Measurements from ENCODE around the gene PML.
A peak's percentile ranks its signal among the peaks of the same experiment; 100 is the strongest.

The PML gene

DNA sequence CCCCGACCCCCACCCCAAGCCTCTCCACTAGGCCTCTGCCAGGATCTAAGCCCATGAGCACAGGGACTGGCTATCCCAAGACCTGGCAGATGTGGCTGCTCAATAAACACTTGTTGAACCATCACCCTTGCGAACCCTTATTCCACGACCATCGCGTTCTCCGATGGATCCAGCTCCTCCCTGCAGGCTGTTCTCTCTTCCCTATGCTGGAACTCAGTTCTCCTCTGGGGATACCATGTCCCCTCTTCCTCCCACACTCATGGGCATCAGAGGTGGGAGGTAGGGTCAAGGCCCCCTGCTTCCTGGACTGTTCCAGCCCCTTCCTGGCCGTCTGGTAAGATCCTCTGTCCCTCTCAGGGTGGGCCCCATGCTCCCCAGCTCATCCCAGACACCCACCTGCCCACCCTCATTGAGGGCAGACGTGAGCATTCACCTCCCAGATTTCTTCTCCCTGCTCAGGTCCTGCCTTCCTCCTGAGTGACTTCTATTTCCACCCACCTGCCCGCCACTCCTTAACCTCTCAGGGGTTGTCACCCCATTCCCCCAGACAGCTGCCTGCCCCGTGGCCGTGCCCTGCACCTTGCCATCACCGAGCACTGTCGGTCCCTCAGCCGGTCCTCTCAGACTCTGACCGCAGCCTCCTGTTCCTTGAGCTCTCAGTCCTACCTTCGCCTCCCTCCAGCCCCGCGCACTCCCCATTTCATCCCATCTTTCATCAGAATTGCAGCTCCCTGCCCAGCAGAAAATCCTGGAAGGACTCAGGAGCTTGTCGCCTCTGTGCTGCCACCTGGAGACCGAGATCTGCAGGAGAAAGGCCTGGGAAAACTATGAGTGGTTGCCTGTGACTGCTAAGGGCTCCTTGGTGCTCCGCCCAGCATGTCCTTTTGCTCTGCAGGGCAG, 42.0 kb downstream of the PML start:
- Mint-ChIP-seq H3K36me3 (ENCODE audit: insufficient read depth) (peaks cover 20% of the 10 kb centered on the region), H3K4me3 (no peak overlapping the region), H3K27me3 (no peaks in the 10 kb centered on the region), H3K27ac (ENCODE audit: low read depth) (peak overlapping the region; percentile 84), H3K4me1 (peaks cover 6% of the 10 kb centered on the region), H3K9me3 (no peaks in the 10 kb centered on the region)
- ATAC-seq (replicated peaks; ENCODE audit: extremely low read depth, poor library complexity, severe bottlenecking) (no peak), DNase-seq (ENCODE audit: low spot score in 2 of 2) (no peak)

GRCh38 chr15:74037171-74038117, 42.9 kb downstream of the PML start:
- Mint-ChIP-seq H3K9me3 (no peaks in the 10 kb centered on the region), H3K4me3 (no peak overlapping the region), H3K27ac (ENCODE audit: low read depth) (peak overlapping the region; percentile 84), H3K36me3 (ENCODE audit: insufficient read depth) (peaks cover 19% of the 10 kb centered on the region), H3K4me1 (peaks cover 6% of the 10 kb centered on the region), H3K27me3 (no peaks in the 10 kb centered on the region)
- DNase-seq (ENCODE audit: low spot score in 2 of 2): no peak
- ATAC-seq (replicated peaks; ENCODE audit: extremely low read depth, poor library complexity, severe bottlenecking): no peak

- H3K27ac Mint-ChIP-seq (ENCODE audit: low read depth): peak overlapping the region; percentile 68
- no peaks in the 10 kb centered on the region for H3K9me3 Mint-ChIP-seq
- peaks cover 15% of the 10 kb centered on the region for H3K36me3 Mint-ChIP-seq (ENCODE audit: insufficient read depth)
- ATAC-seq (replicated peaks; ENCODE audit: extremely low read depth, poor library complexity, severe bottlenecking) (no peak), DNase-seq (ENCODE audit: low spot score in 2 of 2) (no peak)
- H3K4me3 Mint-ChIP-seq: no peak overlapping the region
- H3K4me1 Mint-ChIP-seq: peaks cover 6% of the 10 kb centered on the region
- H3K27me3 Mint-ChIP-seq: no peaks in the 10 kb centered on the region
Observed at GRCh38 chr15:74038707-74039655, 44.5 kb downstream of the PML start.

DNA sequence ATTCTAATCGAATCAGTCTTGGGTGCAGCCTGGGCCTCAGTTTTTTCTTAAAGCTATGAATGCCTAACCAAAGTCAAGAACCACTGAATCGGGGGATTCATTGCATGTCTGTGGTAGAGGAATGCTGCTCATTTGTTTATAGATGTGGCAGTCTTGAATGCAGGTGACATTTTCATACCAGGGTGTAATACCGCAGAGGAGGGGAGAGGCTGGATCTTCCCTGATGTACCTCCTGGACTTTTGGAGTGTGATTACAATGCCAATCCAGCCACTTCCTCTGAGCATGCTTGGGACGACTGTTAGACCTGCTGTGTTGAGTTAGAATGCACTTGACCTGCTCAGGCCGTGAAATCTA, 45.1 kb downstream of the PML start:
- no peaks in the 10 kb centered on the region for H3K9me3 Mint-ChIP-seq
- no peak overlapping the region for H3K27ac Mint-ChIP-seq (ENCODE audit: low read depth)
- H3K27me3 Mint-ChIP-seq: no peaks in the 10 kb centered on the region
- no peak overlapping the region for H3K4me3 Mint-ChIP-seq
- H3K36me3 Mint-ChIP-seq (ENCODE audit: insufficient read depth): peaks cover 9% of the 10 kb centered on the region
- peaks cover 6% of the 10 kb centered on the region for H3K4me1 Mint-ChIP-seq
- no peak for DNase-seq (ENCODE audit: low spot score in 2 of 2)
- ATAC-seq (replicated peaks; ENCODE audit: extremely low read depth, poor library complexity, severe bottlenecking): no peak

DNA sequence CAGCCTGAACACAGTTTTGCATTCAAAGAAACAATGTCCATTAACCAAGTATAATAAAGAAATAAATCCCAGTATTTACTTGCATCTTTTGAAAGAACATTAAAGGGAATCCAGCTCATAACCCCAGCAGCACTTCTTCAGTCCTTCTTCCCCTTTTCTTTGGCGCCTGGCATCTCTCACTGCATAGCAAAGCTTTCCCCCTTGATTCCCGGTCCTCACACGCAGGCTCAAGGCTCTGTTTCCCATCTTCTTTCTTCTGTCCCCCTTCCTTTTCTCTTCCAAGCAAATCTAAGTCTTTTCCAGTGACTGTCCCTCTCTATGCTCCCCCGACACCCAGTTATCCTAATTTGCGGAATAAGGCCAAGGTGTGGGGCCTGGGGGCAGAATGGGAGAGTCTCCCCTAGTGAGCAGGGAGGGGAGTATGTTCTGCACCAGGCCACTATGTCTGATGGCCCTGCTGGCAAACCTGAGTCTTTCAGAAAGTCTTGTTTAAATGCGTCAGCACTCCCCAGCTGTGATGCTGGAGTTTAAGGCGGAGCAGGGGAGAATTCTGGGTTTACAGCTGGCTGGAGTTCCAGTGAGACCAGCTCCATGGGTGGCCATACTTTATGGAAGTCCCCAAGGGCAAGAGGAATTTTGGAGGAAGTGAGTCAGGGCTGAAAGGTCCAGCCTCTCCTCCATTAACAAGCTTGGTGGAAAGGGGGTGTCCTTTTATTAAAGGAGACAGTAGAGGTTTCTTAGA, 45.8 kb downstream of the PML start:
- ATAC-seq (replicated peaks; ENCODE audit: extremely low read depth, poor library complexity, severe bottlenecking): no peak
- DNase-seq (ENCODE audit: low spot score in 2 of 2): no peak
- peaks cover 9% of the 10 kb centered on the region for H3K36me3 Mint-ChIP-seq (ENCODE audit: insufficient read depth)
- no peaks in the 10 kb centered on the region for H3K9me3 Mint-ChIP-seq
- H3K4me3 Mint-ChIP-seq: no peak overlapping the region
- H3K4me1 Mint-ChIP-seq: peaks cover 6% of the 10 kb centered on the region
- H3K27ac Mint-ChIP-seq (ENCODE audit: low read depth): peak overlapping the region; percentile 18
- H3K27me3 Mint-ChIP-seq: no peaks in the 10 kb centered on the region

GRCh38 chr15:74041311-74041756, 46.8 kb downstream of the PML start:
- ATAC-seq (replicated peaks; ENCODE audit: extremely low read depth, poor library complexity, severe bottlenecking) (no peak), DNase-seq (ENCODE audit: low spot score in 2 of 2) (no peak)
- Mint-ChIP-seq H3K27ac (ENCODE audit: low read depth) (no peak overlapping the region), H3K27me3 (no peaks in the 10 kb centered on the region), H3K4me1 (peaks cover 6% of the 10 kb centered on the region), H3K4me3 (no peak overlapping the region), H3K36me3 (ENCODE audit: insufficient read depth) (peaks cover 4% of the 10 kb centered on the region), H3K9me3 (no peaks in the 10 kb centered on the region)

DNA sequence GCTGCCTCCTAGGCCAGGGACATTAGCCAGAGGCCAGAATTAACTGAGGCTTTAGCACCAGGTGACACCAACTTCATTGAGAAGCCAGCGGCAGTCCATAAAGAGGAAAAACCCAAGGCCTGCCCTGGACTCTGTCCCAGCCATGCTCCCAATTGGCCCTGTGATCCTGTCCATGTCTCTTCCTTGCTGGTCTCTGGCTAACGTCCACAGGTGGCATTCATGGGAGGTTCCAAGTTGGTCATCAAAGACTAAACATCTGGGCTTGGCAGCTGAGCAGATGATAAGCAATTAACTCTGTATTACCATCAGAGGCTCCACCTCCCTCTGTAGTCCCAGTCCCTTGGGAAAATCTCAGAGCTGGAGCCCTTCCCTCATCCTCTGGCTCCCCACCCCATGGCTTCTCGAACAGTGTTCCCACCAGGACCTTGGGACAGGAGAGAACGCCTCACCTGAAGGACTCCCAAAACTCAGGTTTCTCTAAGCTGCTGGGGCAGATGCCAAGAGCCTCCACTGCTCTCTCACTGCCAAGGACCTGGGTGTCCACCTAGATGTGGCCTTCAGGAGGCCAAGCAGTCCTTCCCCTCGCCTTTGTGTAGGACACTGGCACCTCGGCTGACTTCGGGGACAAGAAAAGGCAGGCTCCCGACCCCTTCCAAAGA, 47.4 kb downstream of the PML start:
- H3K27me3 Mint-ChIP-seq: no peaks in the 10 kb centered on the region
- ATAC-seq (replicated peaks; ENCODE audit: extremely low read depth, poor library complexity, severe bottlenecking): no peak
- H3K36me3 Mint-ChIP-seq (ENCODE audit: insufficient read depth): peaks cover 4% of the 10 kb centered on the region
- H3K4me3 Mint-ChIP-seq: no peak overlapping the region
- H3K27ac Mint-ChIP-seq (ENCODE audit: low read depth): peak overlapping the region; percentile 7
- peaks cover 6% of the 10 kb centered on the region for H3K4me1 Mint-ChIP-seq
- no peak for DNase-seq (ENCODE audit: low spot score in 2 of 2)
- no peaks in the 10 kb centered on the region for H3K9me3 Mint-ChIP-seq

DNA sequence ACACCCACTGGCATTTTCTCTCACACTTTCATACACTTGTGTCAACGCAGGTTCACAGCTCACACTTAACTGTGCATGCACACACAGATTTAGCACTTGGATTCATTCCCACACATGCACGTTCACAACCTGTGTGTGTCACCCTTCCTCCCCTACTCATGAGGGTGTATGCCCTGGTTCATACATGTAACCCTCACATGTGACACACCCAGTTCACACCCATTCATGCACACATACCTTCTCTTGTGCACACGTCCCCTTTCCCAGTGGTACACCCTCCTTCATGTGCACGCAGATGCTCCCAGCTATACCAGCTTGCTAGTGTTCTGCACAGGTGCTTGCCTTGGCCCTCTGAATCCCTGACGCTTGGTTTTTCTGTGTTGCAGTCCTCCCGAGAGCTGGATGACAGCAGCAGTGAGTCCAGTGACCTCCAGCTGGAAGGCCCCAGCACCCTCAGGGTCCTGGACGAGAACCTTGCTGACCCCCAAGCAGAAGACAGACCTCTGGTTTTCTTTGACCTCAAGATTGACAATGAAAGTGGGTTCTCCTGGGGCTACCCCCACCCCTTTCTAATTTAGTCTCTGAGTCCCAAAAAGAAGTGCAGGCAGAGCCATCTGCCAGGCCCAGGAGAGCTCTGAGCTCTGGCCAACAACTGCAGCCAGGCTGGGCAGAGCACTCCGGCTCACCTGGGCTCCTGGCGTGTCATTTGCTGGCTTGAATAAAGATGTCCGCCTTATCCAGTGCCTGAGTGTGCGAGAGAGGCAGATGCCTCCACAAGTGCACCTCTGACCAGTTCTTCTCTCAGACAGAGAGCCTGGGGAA, 48.3 kb downstream of the PML start:
- H3K4me3 Mint-ChIP-seq: no peak overlapping the region
- ATAC-seq (replicated peaks; ENCODE audit: extremely low read depth, poor library complexity, severe bottlenecking) (no peak), DNase-seq (ENCODE audit: low spot score in 2 of 2) (no peak)
- peak overlapping the region; percentile 7 for H3K27ac Mint-ChIP-seq (ENCODE audit: low read depth)
- no peaks in the 10 kb centered on the region for H3K9me3 Mint-ChIP-seq
- H3K36me3 Mint-ChIP-seq (ENCODE audit: insufficient read depth): peaks cover 1% of the 10 kb centered on the region
- peaks cover 4% of the 10 kb centered on the region for H3K4me1 Mint-ChIP-seq
- no peaks in the 10 kb centered on the region for H3K27me3 Mint-ChIP-seq

DNA sequence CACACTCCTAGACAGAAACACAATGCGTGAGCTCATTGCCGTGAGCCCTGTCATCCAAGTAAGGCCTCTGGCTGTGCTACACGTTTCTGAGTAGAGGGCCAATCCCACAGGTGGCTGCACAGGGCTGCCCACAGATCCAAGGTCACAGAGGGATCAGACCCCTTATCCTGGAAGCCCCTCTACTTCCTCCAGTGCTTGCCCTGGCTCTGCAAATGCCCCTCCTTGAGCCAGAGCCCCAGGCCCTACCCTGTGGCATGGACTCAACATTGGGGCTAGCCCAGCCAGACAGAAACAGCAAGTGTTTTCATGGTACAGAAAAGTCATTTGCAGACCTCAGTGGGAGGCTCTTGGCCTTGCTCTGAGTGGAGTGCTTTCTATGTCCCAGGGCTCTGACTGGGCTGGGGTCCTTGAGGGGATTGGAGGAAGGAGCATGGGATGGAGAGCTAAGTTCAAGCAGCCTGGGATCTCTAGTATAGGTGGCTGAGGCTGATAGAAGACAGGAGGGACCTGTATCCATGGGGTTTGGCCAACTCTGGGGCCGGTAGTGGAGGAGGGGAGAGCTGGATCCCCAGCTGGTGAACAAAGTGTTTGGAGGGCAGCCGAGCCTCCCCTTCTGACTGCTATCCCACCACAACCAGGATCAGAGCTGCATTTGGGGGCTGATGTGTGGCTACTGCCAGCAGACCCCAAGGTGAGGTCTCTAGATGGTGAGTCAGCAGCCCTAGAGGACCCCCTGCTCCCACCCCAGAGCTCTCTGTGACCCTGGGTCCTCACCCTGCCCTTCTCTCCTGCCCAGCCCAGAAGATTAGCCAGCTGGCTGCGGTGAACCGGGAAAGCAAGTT, 49.1 kb downstream of the PML start:
- H3K4me1 Mint-ChIP-seq: peaks cover 11% of the 10 kb centered on the region
- H3K4me3 Mint-ChIP-seq: no peak overlapping the region
- no peak for DNase-seq (ENCODE audit: low spot score in 2 of 2)
- H3K27ac Mint-ChIP-seq (ENCODE audit: low read depth): no peak overlapping the region
- ATAC-seq (replicated peaks; ENCODE audit: extremely low read depth, poor library complexity, severe bottlenecking): no peak
- H3K36me3 Mint-ChIP-seq (ENCODE audit: insufficient read depth): peaks cover 3% of the 10 kb centered on the region
- H3K27me3 Mint-ChIP-seq: no peaks in the 10 kb centered on the region
- no peaks in the 10 kb centered on the region for H3K9me3 Mint-ChIP-seq
